GM13976 (cell line): ENCODE data around the gene PLCB1.

Source experiments
- DNase-seq: peaks from one replicate; pipeline ENCODE4 v3.0.0; 2012; ENCODE audit warnings: low spot score
- in situ Hi-C: fragments of 300-500 bp; cut with MboI; formaldehyde crosslinking; loops from one replicate; pipeline ENCODE4 v1.12.0; 2022; ENCODE audit warnings: low sequenced_read_pairs, mixed read lengths, inconsistent platforms; ENCODE audit not compliant: unreplicated experiment
- TF ChIP-seq, protein P1 (sequence below): IDR thresholded peaks from 2 replicates; pipeline ENCODE4 v1.5.1; 2012; ENCODE audit warnings: borderline replicate concordance, mild to moderate bottlenecking; ENCODE audit not compliant: insufficient read depth; ENCODE audit errors: extremely low read depth, missing control alignments, control extremely low read depth

PLCB1 gene

DNA sequence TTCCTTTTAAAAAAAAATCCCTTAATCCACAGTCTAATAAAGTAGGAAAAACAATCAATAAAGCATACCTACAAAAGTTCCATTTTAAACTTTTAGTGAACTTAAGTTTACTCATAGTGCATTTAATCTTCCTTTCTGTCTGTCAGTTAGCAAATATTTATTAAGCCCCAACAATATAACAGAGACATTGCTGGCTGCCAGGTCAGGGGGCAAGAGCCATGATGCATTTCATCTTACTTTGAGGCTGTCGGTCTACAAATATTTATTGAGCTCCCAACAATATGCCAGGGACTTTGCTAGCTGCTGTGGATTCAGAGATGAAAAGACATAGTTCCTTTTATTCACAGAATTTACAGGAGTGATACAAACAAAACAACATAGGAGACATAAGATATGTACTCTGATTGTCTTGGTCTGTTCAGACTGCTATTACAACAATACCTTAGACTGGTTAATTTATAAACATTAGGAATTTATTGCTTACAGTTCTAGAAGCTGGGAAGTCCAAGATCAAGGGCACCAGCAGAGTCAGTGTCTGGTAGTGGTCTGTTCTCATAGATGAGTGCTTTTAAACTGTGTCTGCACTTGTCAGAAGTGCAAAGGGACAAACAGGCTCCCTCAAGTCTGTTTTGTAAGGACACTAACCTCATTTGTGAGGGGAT is 118.6 kb downstream of the PLCB1 start:
- in situ Hi-C loops: no loop called here
- no peak for DNase-seq
- TF ChIP-seq, protein P1, sequence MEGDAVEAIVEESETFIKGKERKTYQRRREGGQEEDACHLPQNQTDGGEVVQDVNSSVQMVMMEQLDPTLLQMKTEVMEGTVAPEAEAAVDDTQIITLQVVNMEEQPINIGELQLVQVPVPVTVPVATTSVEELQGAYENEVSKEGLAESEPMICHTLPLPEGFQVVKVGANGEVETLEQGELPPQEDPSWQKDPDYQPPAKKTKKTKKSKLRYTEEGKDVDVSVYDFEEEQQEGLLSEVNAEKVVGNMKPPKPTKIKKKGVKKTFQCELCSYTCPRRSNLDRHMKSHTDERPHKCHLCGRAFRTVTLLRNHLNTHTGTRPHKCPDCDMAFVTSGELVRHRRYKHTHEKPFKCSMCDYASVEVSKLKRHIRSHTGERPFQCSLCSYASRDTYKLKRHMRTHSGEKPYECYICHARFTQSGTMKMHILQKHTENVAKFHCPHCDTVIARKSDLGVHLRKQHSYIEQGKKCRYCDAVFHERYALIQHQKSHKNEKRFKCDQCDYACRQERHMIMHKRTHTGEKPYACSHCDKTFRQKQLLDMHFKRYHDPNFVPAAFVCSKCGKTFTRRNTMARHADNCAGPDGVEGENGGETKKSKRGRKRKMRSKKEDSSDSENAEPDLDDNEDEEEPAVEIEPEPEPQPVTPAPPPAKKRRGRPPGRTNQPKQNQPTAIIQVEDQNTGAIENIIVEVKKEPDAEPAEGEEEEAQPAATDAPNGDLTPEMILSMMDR: no peak

DNA sequence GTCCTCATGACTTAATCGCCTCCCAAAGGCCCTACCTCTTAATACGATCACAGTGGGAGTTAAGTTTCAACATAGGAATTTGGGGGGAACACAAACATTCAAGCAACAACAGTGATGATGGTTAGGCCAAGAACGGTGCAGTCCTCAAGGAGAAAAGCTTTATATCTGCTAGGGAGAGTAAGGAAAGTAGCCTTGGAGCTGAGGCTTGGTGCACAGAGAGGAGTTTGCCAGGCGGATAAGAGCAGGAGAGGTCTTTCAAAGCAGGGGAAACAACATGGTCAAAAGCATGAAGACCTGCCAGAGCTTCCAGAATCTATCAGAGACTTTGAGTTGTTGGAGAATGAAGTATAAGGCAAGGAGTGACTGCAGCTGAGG is 119.1 kb downstream of the PLCB1 start:
- no peak for DNase-seq
- in situ Hi-C loops: no loop called here

GRCh38 chr20:8254911-8255582 is 123.0 kb downstream of the PLCB1 start:
- TF ChIP-seq, protein P1: no peak
- in situ Hi-C loops: no loop called here
- no peak for DNase-seq

More for the DNA sequence above, 119.1 kb downstream of the PLCB1 start:
- TF ChIP-seq, protein P1: no peak

DNA sequence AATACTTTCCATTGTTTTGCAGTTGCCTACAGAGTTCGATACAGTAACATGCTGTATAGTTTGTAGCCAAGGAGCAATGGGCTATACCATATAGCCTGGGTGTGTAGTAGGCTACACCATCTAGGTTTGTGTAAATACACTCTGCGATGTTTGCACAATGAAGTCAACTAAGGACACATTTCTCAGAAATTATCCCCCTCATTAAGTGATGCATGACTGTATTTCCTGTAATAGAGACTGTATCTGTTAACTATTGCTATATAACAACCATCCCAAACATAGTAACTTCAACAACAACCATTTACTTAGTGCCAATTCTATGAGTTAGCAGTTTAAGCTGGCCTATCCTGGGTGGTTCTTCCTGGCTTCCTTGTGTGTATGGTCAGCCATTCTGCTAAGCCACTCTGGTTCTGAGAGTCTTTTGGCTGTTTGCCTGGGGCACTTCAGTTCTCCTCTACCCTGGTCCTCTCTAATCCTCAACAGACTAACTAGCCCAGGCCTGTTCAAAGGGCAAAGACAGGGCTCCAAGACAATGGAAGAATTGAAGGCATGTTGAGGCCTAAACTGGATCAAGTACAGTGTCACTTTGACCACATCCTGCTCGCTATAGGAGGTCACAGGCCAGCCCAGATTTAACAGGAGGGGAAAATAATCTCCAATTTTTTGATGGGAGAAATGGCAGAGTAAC is 124.0 kb downstream of the PLCB1 start:
- in situ Hi-C loops: no loop called here
- no peak for DNase-seq

DNA sequence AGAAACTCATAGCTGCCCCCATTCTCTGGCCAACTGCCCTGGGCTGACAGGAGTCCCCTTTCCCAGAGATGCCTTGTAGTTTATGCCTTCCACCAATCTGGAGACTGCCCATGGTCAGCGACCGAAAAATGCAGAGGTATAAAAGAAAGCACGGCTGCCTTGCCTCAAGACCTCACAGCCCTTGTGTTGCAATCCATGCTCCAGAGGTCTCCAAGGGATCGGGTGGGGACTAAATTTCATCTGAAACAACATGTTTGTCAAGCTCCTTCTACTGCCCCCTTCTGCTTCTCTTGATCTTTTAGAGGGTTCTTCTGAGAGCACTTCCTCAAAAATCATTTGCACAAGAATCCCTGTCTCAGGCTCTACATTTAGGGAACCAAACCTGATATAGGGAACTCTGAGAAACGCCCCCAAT is 128.8 kb downstream of the PLCB1 start:
- in situ Hi-C loops: no loop called here
- no peak for DNase-seq
- TF ChIP-seq, protein P1: no peak

More for the DNA sequence above, 124.0 kb downstream of the PLCB1 start:
- TF ChIP-seq, protein P1: no peak

- in situ Hi-C loops: no loop called here
- TF ChIP-seq, protein P1: no peak
- no peak for DNase-seq
Measured at GRCh38 chr20:8262721-8263120, 130.7 kb downstream of the PLCB1 start.
